Measurements from ENCODE around the gene BRD1.

The BRD1 gene

DNA sequence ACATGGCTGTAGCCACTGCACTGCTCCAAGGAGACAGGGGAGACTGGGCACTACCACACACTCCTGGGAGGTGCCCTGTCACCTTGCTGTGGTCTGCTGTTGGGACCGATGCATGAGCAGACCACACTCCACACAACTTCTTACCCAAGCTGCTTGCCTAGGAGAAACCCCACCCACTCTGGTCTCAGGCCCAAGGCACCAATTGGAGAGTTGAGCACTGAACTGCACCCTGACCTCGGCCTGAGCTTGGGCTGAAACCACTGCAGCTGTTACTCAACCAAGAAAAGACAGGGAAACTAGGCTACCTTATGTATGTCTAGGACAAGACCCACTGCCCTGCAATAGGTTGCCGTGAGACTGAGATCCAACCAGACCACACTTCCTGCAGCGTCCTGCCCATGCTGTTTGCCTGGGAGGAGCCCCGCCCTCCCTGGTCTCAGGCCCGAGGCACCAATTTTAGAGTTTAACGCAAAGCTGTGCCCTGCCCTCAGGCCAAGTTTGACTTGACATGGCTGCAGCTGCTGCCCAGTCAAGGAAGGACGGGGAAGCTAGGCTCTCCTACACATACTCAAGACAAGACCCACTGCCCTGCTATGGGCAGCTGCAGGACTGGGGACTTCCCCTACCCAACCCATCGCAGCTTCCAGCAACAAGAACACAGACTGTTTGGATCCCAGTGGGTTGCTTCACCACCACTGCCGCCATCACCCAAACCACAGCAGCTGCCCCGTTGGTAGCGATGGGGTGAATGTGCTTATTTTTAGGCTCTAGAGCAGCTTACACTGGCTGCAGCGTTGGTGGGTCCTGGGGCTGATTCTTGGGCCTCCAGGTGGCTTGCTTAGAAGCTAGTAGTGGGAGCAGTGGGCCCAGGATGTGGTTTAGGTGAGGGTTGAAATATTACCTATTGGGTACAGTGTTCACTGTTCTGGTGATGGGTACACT lies 66.8 kb downstream of the BRD1 start:
- Histone ChIP-seq H3K4me1 (ENCODE audit: low read depth, poor library complexity, severe bottlenecking) (peaks cover 36% of the 10 kb centered on the region), H3K4me2 (peak overlapping the region; percentile 70), H3K27me3 (ENCODE audit: insufficient read depth, low read depth) (no peaks in the 10 kb centered on the region), H4K20me1 (ENCODE audit: insufficient read depth) (no peaks in the 10 kb centered on the region), H2AFZ (ENCODE audit: low read depth) (peak overlapping the region; percentile 55), H3K9ac (peak overlapping the region; percentile 27; the same call in 1 of the 2 replicates), H3K27ac (peak overlapping the region; percentile 85), H3K4me3 (IDR thresholded peaks at IDR 0.05; ENCODE audit: insufficient read depth, low read depth, low read length) (no peak overlapping the region), H3K79me2 (ENCODE audit: insufficient read depth, low read depth) (no peaks in the 10 kb centered on the region), H3K36me3 (ENCODE audit: insufficient read depth) (no peaks in the 10 kb centered on the region)
- TF ChIP-seq CTCF (conservative IDR thresholded peaks at IDR 0.05; ENCODE audit: low read depth, low read length), result no peak

DNA sequence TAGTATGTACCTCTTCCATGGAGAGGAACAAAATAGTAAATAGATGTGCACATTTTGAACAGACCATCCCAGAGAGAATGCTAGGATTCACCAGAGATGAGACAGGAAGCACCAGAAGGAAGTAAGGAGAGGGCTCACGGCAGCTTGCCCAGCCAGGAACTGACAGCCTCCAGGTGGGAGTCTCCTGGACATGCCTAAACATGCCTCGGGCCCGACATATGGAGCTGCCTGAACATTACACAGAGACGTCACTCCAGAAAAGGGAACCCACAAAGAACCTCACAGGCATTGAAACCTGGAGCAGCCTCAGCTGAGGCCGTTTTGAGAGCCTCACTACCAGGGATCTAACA lies 67.4 kb downstream of the BRD1 start:
- Histone ChIP-seq H3K27me3 (ENCODE audit: insufficient read depth, low read depth) (no peaks in the 10 kb centered on the region), H2AFZ (ENCODE audit: low read depth) (peak overlapping the region; percentile 55; the same call in 1 of the 2 replicates), H3K9ac (peak overlapping the region; percentile 27; the same call in 1 of the 2 replicates), H3K36me3 (ENCODE audit: insufficient read depth) (no peaks in the 10 kb centered on the region), H4K20me1 (ENCODE audit: insufficient read depth) (no peaks in the 10 kb centered on the region), H3K4me3 (IDR thresholded peaks at IDR 0.05; ENCODE audit: insufficient read depth, low read depth, low read length) (no peak overlapping the region), H3K27ac (peak overlapping the region; percentile 85), H3K4me1 (ENCODE audit: low read depth, poor library complexity, severe bottlenecking) (peaks cover 36% of the 10 kb centered on the region), H3K4me2 (peak overlapping the region; percentile 70), H3K79me2 (ENCODE audit: insufficient read depth, low read depth) (no peaks in the 10 kb centered on the region)
- TF ChIP-seq CTCF (conservative IDR thresholded peaks at IDR 0.05; ENCODE audit: low read depth, low read length), result no peak

DNA sequence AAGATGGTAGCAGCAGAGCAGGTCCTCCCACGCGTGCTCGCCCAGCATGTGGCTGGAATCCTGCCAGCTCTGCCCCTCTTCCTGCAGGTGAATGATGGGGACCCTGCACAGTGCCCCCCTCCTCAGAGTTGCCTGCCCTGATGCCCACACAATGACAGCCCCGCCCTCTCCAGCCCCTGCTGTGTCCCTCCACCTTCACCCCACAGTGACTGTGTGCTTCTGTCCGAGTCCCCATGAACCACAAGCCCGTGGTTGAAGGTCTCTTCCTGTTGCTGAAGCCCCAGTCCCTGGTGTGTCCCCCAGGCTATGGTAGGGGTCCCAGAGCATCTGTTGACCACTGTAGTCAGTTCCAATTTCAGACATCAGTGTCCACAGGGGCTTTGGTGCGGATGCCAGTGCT lies 71.0 kb downstream of the BRD1 start:
- no peak for TF ChIP-seq CTCF (conservative IDR thresholded peaks at IDR 0.05; ENCODE audit: low read depth, low read length)
- Histone ChIP-seq H3K36me3 (ENCODE audit: insufficient read depth) (no peaks in the 10 kb centered on the region), H2AFZ (ENCODE audit: low read depth) (no peak overlapping the region), H4K20me1 (ENCODE audit: insufficient read depth) (no peaks in the 10 kb centered on the region), H3K4me3 (IDR thresholded peaks at IDR 0.05; ENCODE audit: insufficient read depth, low read depth, low read length) (no peak overlapping the region), H3K4me2 (no peak overlapping the region), H3K27me3 (ENCODE audit: insufficient read depth, low read depth) (no peaks in the 10 kb centered on the region; the same call in 1 of the 2 replicates), H3K4me1 (ENCODE audit: low read depth, poor library complexity, severe bottlenecking) (peaks cover 25% of the 10 kb centered on the region), H3K79me2 (ENCODE audit: insufficient read depth, low read depth) (no peaks in the 10 kb centered on the region), H3K27ac (no peak overlapping the region), H3K9ac (no peak overlapping the region)

DNA sequence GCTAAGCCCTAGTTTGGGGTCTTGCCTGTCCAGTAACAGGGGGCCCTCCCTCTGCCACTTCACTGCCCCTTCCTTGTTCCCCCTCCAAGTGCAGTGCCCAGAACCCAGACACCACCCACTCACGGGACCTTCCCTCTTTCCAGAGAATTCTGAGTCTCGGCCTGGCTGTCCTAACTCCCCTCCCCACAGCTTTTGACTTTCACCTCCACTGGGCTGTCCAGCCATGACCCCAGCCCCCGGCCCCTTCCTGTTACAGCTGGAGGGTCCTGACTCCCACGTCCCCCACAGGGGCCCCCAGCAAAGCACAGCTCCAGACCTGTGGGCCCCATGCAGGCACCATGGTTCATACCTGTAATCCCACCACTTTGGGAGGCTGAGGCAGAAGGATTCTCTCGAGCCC lies 71.5 kb downstream of the BRD1 start:
- H3K4me1 ChIP-seq (ENCODE audit: low read depth, poor library complexity, severe bottlenecking), result peaks cover 21% of the 10 kb centered on the region
- H3K9ac ChIP-seq, result no peak overlapping the region
- H3K79me2 ChIP-seq (ENCODE audit: insufficient read depth, low read depth), result no peaks in the 10 kb centered on the region
- H3K27ac ChIP-seq, result no peak overlapping the region
- no peaks in the 10 kb centered on the region for H4K20me1 ChIP-seq (ENCODE audit: insufficient read depth)
- H3K4me2 ChIP-seq, result no peak overlapping the region
- H2AFZ ChIP-seq (ENCODE audit: low read depth), result no peak overlapping the region
- no peaks in the 10 kb centered on the region; the same call in 1 of the 2 replicates for H3K27me3 ChIP-seq (ENCODE audit: insufficient read depth, low read depth)
- no peaks in the 10 kb centered on the region for H3K36me3 ChIP-seq (ENCODE audit: insufficient read depth)
- no peak overlapping the region for H3K4me3 ChIP-seq (IDR thresholded peaks at IDR 0.05; ENCODE audit: insufficient read depth, low read depth, low read length)
- TF ChIP-seq CTCF (conservative IDR thresholded peaks at IDR 0.05; ENCODE audit: low read depth, low read length), result no peak
